GM12801 (cell line): ENCODE results near the gene EIF4EBP2.

ENCODE experiments used
- TF ChIP-seq, protein P1 (sequence below): IDR thresholded peaks from one replicate; pipeline ENCODE4 v1.5.1; 2011; ENCODE audit warnings: control low read depth; ENCODE audit not compliant: insufficient read length; ENCODE audit errors: extremely low read depth

Gene EIF4EBP2

GRCh38 chr10:70380350-70381135 is 23.4 kb upstream of the EIF4EBP2 start:
- TF ChIP-seq, protein P1, sequence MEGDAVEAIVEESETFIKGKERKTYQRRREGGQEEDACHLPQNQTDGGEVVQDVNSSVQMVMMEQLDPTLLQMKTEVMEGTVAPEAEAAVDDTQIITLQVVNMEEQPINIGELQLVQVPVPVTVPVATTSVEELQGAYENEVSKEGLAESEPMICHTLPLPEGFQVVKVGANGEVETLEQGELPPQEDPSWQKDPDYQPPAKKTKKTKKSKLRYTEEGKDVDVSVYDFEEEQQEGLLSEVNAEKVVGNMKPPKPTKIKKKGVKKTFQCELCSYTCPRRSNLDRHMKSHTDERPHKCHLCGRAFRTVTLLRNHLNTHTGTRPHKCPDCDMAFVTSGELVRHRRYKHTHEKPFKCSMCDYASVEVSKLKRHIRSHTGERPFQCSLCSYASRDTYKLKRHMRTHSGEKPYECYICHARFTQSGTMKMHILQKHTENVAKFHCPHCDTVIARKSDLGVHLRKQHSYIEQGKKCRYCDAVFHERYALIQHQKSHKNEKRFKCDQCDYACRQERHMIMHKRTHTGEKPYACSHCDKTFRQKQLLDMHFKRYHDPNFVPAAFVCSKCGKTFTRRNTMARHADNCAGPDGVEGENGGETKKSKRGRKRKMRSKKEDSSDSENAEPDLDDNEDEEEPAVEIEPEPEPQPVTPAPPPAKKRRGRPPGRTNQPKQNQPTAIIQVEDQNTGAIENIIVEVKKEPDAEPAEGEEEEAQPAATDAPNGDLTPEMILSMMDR: no peak

DNA sequence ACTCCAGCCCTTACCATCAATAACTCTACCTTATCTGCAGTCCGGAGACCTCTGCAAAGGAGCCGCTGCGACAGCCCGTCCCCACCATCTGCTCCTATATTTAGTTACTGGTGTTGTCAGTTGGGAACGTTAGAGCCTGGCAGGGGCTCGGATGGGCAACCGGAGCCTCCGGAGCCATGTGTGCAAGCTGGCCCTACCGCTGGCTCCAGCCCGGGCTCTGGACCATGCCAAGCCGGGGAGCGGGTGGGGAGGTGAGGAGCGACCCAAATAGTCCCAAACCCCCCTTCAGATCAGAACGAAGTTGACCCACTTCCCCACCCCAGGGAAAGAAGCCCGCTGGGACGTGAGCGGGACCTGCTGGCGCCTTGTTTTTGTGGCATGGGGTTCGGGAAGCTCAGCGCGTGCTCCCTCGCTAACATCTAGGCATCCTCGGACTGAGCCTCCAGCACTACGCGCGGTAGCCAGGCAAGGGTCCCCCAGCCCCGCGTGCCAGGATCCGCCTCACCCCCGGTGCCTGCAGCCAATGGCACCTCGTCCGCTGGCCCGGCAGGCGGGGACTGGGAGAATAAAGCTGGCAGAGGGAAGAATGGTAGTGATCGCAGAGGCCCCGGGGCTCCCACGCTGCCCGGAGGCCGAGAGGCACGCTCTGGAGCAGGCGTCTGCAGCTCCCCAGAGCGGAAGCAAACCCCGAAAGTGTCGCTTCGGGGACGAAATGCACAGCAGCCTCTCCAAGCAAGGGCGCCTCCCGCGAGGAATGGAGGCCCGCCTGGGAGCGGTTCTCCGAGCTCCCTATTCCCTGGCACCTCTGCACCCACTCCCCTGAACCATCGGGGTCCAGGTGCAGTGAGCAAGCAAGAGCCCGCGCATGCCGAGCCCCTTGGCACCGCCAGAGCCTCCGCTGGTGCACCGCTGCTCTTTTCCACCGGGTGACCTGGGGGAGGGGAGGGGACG is 22.2 kb upstream of the EIF4EBP2 start:
- TF ChIP-seq, protein P1: no peak

- TF ChIP-seq, protein P1: no peak
Measured at GRCh38 chr10:70391654-70392053, 12.3 kb upstream of the EIF4EBP2 start.

GRCh38 chr10:70396140-70396539 is 7.8 kb upstream of the EIF4EBP2 start:
- TF ChIP-seq, protein P1: no peak

DNA sequence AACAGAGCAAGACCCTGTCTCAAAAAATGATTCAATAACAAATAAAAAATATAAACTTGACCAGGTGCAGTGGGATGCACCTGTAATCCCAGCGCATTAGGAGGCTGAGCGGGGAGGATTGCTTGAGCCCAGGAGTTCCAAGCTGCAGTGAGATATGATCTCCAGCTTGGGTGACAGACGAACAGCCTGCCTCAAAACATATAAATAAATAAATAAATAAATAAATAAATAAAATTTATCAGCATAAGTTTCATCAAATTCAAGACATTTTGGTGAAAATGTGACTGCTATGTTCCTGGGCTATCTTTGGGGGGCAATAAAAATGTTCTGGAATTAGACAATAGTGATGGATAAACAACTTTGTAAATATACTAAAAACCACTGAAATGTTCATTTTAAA is 4.8 kb upstream of the EIF4EBP2 start:
- TF ChIP-seq, protein P1: no peak

GRCh38 chr10:70403483-70404035 is 386 bp upstream of the EIF4EBP2 start:
- TF ChIP-seq, protein P1: no peak

GRCh38 chr10:70404787-70405036 is 767 bp downstream of the EIF4EBP2 start:
- TF ChIP-seq, protein P1: no peak
